HCT116 (cell line): ENCODE results near the gene SLC4A2. TPM values are rescaled to one million over a fixed set of nuclear protein-coding genes. Genes with fewer than 3 reads are reported as not detected.
"Not testable (repeated sequence)": the region's sequence is repeated elsewhere in the genome, so short reads cannot be mapped to it uniquely, and the experiment has no call there.

Experiments used
- ATAC-seq: fragments of 200-7000 bp; cut with Tn5 transposase; 2 replicates; pipeline ENCODE4 v1.9.1; 2020; ENCODE audit warnings: mild to moderate bottlenecking, moderate library complexity
- BruUV-seq: library from RNA; stranded (reverse); fragments of 400-500 nt; replicated peaks from 2 replicates; lab custom pipeline; 2021; lab: Mats Ljungman, UMichigan
- CTCF ChIA-PET: fragments of 300-600 bp; sonication (Branson Sonifier 250); formaldehyde crosslinking; loops from one replicate; lab custom pipeline; 2021; ENCODE audit warnings: antibody characterized with exemption; lab: Charles Lee
- POLR2A ChIA-PET: fragments of 300-600, 350-600 bp; sonication (Branson Sonifier 250); formaldehyde crosslinking; loops from one replicate; lab custom pipeline; 2021; ENCODE audit warnings: antibody characterized with exemption; lab: Charles Lee
- RAD21 ChIA-PET, 2 experiments: fragments of 300-600 bp; sonication (Branson Sonifier 250); formaldehyde crosslinking; loops; one replicate each; lab custom pipeline; 2023; ENCODE audit warnings: low total read pairs in 2 of 2; ENCODE audit not compliant: uncharacterized antibody in 2 of 2, unreplicated experiment in 2 of 2, low non-redundant PET in 1 of 2; lab: Charles Lee
- DNase-seq: peaks from one replicate; pipeline ENCODE4 v3.0.0-alpha.2; 2010; ENCODE audit warnings: low read depth, low spot score
- H2AFZ ChIP-seq: fragments of 200-600 bp; shearing (Covaris generic), sonication (generic); 2 replicates; pipeline ENCODE4 v1.6.1; 2017; ENCODE audit warnings: low read depth, mixed run types, mixed read lengths, antibody characterized with exemption, low read length; ENCODE audit not compliant: poor library complexity, severe bottlenecking
- H3K27ac ChIP-seq: 2 replicates; pipeline ENCODE4 v1.5.1; 2012; ENCODE audit warnings: low read depth, low read length
- H3K27me3 ChIP-seq: fragments of 200-600 bp; sonication (generic); 2 replicates; pipeline ENCODE4 v1.6.1; 2016; ENCODE audit warnings: mixed run types, low read length, mixed read lengths; ENCODE audit not compliant: insufficient read depth
- H3K36me3 ChIP-seq, 2 experiments: fragments of 200-500 bp in 1 of 2; fragments of 200-600 bp in 1 of 2; sonication (Bioruptor generic) in 1 of 2; sonication (generic) in 1 of 2; 2 replicates each; pipeline versions ENCODE4 v1.5.1 to v1.6.1; 2014 to 2016; ENCODE audit warnings: low read length in 2 of 2, inconsistent platforms in 1 of 2, mixed read lengths in 1 of 2, mixed run types in 1 of 2; ENCODE audit not compliant: insufficient read depth in 2 of 2, control insufficient read depth in 1 of 2
- H3K4me1 ChIP-seq, 2 experiments: fragments of 200-600 bp in 1 of 2; sonication (generic) in 1 of 2; 2 replicates each; pipeline versions ENCODE4 v1.5.1 to v1.6.1; 2012 to 2017; ENCODE audit warnings: low read length in 2 of 2, inconsistent platforms in 1 of 2, mild to moderate bottlenecking in 1 of 2, mixed read lengths in 1 of 2, mixed run types in 1 of 2, moderate library complexity in 1 of 2; ENCODE audit not compliant: insufficient read depth in 2 of 2, control insufficient read depth in 1 of 2
- H3K4me2 ChIP-seq: fragments of 200-600 bp; sonication (generic); 2 replicates; pipeline ENCODE4 v1.6.1; 2017; ENCODE audit warnings: mixed run types, low read length, mixed read lengths
- H3K4me3 ChIP-seq, 2 experiments: fragments of 200-600 bp in 1 of 2; sonication (generic) in 1 of 2; replicated peaks in 1 of 2; 2 replicates each; pipeline ENCODE4 v1.5.1; 2011 to 2016; ENCODE audit warnings: low read length in 2 of 2, control low read depth in 1 of 2, low read depth in 1 of 2, mild to moderate bottlenecking in 1 of 2, mixed read lengths in 1 of 2, mixed run types in 1 of 2
- H3K79me2 ChIP-seq: fragments of 200-600 bp; sonication (generic); 2 replicates; pipeline ENCODE4 v1.6.1; 2017; ENCODE audit warnings: mild to moderate bottlenecking, mixed run types, low read length, moderate library complexity, mixed read lengths; ENCODE audit not compliant: insufficient read depth
- H3K9ac ChIP-seq: fragments of 200-600 bp; sonication (generic); 2 replicates; pipeline ENCODE4 v1.6.1; 2016; ENCODE audit warnings: low read length, mixed read lengths
- H3K9me2 ChIP-seq: fragments of 200-600 bp; sonication (generic), shearing (Covaris generic); 2 replicates; pipeline ENCODE4 v1.6.1; 2017; ENCODE audit warnings: mixed run types, mild to moderate bottlenecking, moderate library complexity; ENCODE audit not compliant: insufficient read depth
- H3K9me3 ChIP-seq, 2 experiments: fragments of 200-500 bp in 1 of 2; fragments of 200-600 bp in 1 of 2; sonication (Bioruptor generic) in 1 of 2; sonication (generic) in 1 of 2; 2 replicates each; pipeline ENCODE4 v1.6.1; 2014 to 2017; ENCODE audit warnings: low read length in 2 of 2, mixed read lengths in 2 of 2, inconsistent platforms in 1 of 2, low read depth in 1 of 2, mild to moderate bottlenecking in 1 of 2, mixed run types in 1 of 2, moderate library complexity in 1 of 2; ENCODE audit not compliant: control insufficient read depth in 1 of 2, insufficient read depth in 1 of 2
- H4K20me1 ChIP-seq: fragments of 200-600 bp; sonication (generic), shearing (Covaris generic); 2 replicates; pipeline ENCODE4 v1.6.1; 2017; ENCODE audit warnings: mixed run types, mild to moderate bottlenecking, moderate library complexity; ENCODE audit not compliant: insufficient read depth
- EZH2 ChIP-seq: fragments of 200-600 bp; sonication (generic); IDR thresholded peaks from 2 replicates; pipeline ENCODE4 v1.6.1; 2017; ENCODE audit warnings: antibody characterized with exemption, mixed run types
- FOSL1 ChIP-seq: IDR thresholded peaks from 2 replicates; pipeline ENCODE4 v1.6.1; 2012; ENCODE audit warnings: low read depth
- JUND ChIP-seq: IDR thresholded peaks from 2 replicates; pipeline ENCODE4 v1.6.1; 2012
- ZNF274 ChIP-seq: fragments of 200-500 bp; sonication (Bioruptor generic); IDR thresholded peaks from 2 replicates; pipeline ENCODE4 v1.6.1; 2014; ENCODE audit warnings: mild to moderate bottlenecking, low read depth, low read length, inconsistent platforms
- intact Hi-C: fragments of 100-400 bp; cut with micrococcal nuclease; formaldehyde crosslinking; loops from 2 replicates; pipeline ENCODE4 v1.10.0; 2022
- total RNA-seq: library from RNA; stranded (reverse); gene quantifications from one replicate; pipeline ENCODE4 v1.2.1, GENCODE V29; 2021; ENCODE audit not compliant: unreplicated experiment

SLC4A2 gene
- total RNA-seq, 1 experiment from 2014 or later, result 240 TPM

DNA sequence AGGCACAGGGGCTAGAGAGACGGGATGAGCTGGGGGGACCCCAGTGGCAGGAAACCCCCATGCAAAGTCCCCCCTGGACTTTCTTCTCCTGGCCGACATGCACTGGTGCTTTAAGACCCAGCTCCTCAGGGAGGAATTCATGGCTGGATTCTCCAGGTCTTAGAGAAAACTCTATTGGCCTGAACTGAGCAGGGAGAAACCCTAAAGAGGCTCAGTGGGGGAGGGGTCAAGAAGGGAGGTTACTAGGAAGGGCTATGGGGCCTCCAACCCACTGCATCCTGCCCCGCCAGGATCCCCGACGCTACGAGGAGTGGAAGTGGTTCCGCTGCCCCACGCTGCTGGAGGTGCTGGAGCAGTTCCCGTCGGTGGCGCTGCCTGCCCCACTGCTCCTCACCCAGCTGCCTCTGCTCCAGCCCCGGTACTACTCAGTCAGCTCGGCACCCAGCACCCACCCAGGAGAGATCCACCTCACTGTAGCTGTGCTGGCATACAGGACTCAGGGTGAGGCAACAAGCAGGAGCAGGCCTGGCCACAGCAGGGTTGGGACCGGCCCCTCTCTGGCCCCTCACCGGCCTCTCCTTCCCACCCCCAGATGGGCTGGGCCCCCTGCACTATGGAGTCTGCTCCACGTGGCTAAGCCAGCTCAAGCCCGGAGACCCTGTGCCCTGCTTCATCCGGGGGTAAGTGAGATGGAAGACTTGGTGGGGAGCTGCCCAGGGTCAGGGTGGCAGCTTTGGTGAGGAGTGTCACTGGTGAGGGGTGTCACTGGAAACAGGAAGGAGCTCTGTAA is 48.9 kb upstream of the SLC4A2 start:
- Histone ChIP-seq H3K4me2 (peak overlapping the region; percentile 94), H4K20me1 (no peaks in the 10 kb centered on the region), H3K9me2 (no peaks in the 10 kb centered on the region), H3K79me2 (peaks cover 4% of the 10 kb centered on the region; the same call in 1 of the 2 replicates), H3K36me3 (no peaks in the 10 kb centered on the region), H2AFZ (no peak overlapping the region), H3K9me3 (no peaks in the 10 kb centered on the region), H3K9ac (peak overlapping the region; percentile 81), H3K27ac (peak overlapping the region; percentile 71; the same call in 1 of the 2 replicates), H3K27me3 (no peaks in the 10 kb centered on the region), H3K4me3 (peak overlapping the region; percentile 72 to 73), H3K4me1 (peaks cover 16 to 56% of the 10 kb centered on the region in 2 experiments; a peak in 3 of 4 replicates)
- TF ChIP-seq EZH2, result no peak
- TF ChIP-seq FOSL1, result no peak
- DNase-seq (no peak), ATAC-seq (no peak)
- ChIA-PET CTCF (interaction anchor here (0.9 to 5.4 kb wide), 14 partner anchors 10 to 272 kb away, joined by 3 to 59 read pairs (median 6); partner anchors contain the start of gene ABCB8), RAD21 (interaction anchor here (1.0 to 1.7 kb wide), 2 partner anchors 51 to 101 kb away, joined by 3 to 5 read pairs; no protein-coding TSS in a partner anchor), POLR2A (interaction anchor here (1.3 to 1.5 kb wide), 5 partner anchors 18 to 217 kb away, joined by 3 to 5 read pairs (median 3); partner anchors contain the start of genes ABCB8 and ABCF2)
- intact Hi-C loops, result loop anchor here (10.0 kb wide), 1 partner anchor 236 kb away; no protein-coding TSS in a partner anchor
- TSS peak; percentile 20 for BruUV-seq

DNA sequence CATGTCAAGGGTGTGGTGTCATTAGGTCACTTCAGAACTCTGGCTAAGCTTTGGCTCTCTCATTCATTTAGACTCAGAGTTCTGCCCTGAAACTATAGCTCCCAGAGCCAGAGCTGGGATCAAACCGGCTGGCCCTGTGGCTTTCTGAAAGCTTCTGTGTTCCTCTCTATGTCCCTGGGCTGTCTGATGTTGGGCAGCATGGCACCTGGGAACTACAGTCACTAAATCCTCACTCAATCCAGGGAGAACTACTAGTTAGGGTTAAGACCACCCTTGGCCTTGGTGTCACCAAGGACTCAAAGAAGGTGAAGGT is 48.3 kb upstream of the SLC4A2 start:
- TF ChIP-seq ZNF274 (no peak), JUND (no peak)
- POLR2A ChIA-PET, result interaction anchor here (1.5 to 2.2 kb wide), 2 partner anchors 17 to 102 kb away, joined by 3 to 7 read pairs; partner anchors contain the start of gene ABCB8
- H4K20me1 ChIP-seq, result no peaks in the 10 kb centered on the region
- BruUV-seq, result no TSS peak
- peak overlapping the region; percentile 81 for H3K9ac ChIP-seq
- no peaks in the 10 kb centered on the region for H3K36me3 ChIP-seq
- no peak for DNase-seq
- no peak for ATAC-seq
- no peaks in the 10 kb centered on the region for H3K27me3 ChIP-seq
- H3K4me1 ChIP-seq, result peaks cover 16 to 56% of the 10 kb centered on the region in 2 experiments; a peak in 3 of 4 replicates
- no peak overlapping the region for H2AFZ ChIP-seq
- peak overlapping the region; percentile 94 for H3K4me2 ChIP-seq
- peak overlapping the region; percentile 72 to 73 for H3K4me3 ChIP-seq
- CTCF ChIA-PET, result interaction anchor here (0.9 to 5.4 kb wide), 4 partner anchors 9 to 100 kb away, joined by 5 to 59 read pairs (median 7); partner anchors contain the start of gene ABCB8
- intact Hi-C loops, result loop anchor here (10.0 kb wide), 1 partner anchor 236 kb away; no protein-coding TSS in a partner anchor
- RAD21 ChIA-PET, result no interaction called here
- peaks cover 4% of the 10 kb centered on the region; the same call in 1 of the 2 replicates for H3K79me2 ChIP-seq
- no peaks in the 10 kb centered on the region for H3K9me3 ChIP-seq
- no peaks in the 10 kb centered on the region for H3K9me2 ChIP-seq
- H3K27ac ChIP-seq, result peak overlapping the region; percentile 71; the same call in 1 of the 2 replicates

GRCh38 chr7:151011616-151012015 is 47.8 kb upstream of the SLC4A2 start:
- ChIA-PET CTCF (interaction anchor here (0.9 to 5.4 kb wide), 4 partner anchors 9 to 99 kb away, joined by 5 to 59 read pairs (median 7); partner anchors contain the start of gene ABCB8), POLR2A (interaction anchor here (2.2 kb wide), 1 partner anchor 17 kb away, joined by 7 read pairs; the partner anchor contains the start of gene ABCB8)
- BruUV-seq, H3K36me3 ChIP-seq, RAD21 ChIA-PET, H3K27me3 ChIP-seq, H3K9me2 ChIP-seq, H3K4me3 ChIP-seq, ATAC-seq, H3K79me2 ChIP-seq, DNase-seq, H4K20me1 ChIP-seq, H2AFZ ChIP-seq, H3K9me3 ChIP-seq: not testable (repeated sequence)
- peak overlapping the region; percentile 68 for H3K4me2 ChIP-seq
- 0 out of 2 replicates have a peak overlapping the region, but pooled peaks have one; percentile 9 for H3K27ac ChIP-seq
- peaks cover 16 to 56% of the 10 kb centered on the region in 2 experiments; a peak in 3 of 4 replicates for H3K4me1 ChIP-seq
- intact Hi-C loops, result loop anchor here (10.0 kb wide), 1 partner anchor 237 kb away; no protein-coding TSS in a partner anchor
- peak overlapping the region; percentile 38; the same call in 1 of the 2 replicates for H3K9ac ChIP-seq
